Astrocyte (in vitro differentiated cells and primary cell): ENCODE results near the gene HMX2.
A peak's percentile ranks its signal among the peaks of the same experiment; 100 is the strongest.

Source experiments
- EZH2 ChIP-seq: IDR thresholded peaks from 2 replicates; pipeline ENCODE4 v1.6.1; 2012; ENCODE audit warnings: mild to moderate bottlenecking, low read length, inconsistent platforms; ENCODE audit not compliant: insufficient read depth
- TF ChIP-seq, protein P1 (sequence below): IDR thresholded peaks from 2 replicates; pipeline ENCODE4 v1.5.1; 2011; ENCODE audit warnings: low read depth, mild to moderate bottlenecking, inconsistent platforms, low read length, moderate library complexity; ENCODE audit not compliant: insufficient read depth

DNA sequence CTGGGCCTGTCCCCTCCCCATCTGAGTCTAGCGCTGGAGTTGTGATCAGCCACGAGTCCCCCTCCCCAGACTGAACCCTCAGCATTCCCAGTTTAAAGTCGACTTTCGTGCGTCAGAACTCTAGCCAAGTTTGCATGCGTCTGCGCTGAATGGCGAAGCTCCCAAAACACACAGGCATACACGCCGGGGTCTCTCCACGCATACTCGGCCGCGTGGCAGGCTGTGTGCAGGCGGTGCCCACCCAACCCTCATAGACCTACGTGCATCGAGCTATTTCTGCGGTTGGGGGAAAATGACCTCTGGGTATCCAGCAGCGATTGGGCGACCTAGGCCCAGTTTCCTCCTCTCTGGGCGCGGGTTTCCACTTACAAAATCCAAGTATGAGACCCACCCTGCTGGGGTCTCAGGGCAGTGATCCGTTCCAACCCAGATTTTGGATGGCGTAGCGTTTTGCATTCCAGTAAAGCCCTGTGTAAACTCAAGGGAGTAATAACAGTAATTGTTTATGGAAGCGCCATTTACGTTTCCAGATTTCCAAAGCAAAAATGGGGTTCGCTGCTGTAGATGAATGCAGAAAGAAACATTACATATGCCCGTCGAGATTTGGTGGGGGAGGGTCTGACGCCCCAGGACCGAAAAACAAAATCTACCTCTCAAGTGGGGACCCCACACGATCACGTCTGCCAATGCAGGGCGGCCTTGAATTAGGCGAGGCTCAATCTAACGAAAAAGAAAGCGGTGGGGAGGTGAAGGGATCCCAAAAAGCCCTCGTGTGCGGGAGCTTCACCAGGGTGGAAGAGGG lies 14.2 kb upstream of the HMX2 start:
- peak; percentile 11 for TF ChIP-seq EZH2
- TF ChIP-seq, protein P1, sequence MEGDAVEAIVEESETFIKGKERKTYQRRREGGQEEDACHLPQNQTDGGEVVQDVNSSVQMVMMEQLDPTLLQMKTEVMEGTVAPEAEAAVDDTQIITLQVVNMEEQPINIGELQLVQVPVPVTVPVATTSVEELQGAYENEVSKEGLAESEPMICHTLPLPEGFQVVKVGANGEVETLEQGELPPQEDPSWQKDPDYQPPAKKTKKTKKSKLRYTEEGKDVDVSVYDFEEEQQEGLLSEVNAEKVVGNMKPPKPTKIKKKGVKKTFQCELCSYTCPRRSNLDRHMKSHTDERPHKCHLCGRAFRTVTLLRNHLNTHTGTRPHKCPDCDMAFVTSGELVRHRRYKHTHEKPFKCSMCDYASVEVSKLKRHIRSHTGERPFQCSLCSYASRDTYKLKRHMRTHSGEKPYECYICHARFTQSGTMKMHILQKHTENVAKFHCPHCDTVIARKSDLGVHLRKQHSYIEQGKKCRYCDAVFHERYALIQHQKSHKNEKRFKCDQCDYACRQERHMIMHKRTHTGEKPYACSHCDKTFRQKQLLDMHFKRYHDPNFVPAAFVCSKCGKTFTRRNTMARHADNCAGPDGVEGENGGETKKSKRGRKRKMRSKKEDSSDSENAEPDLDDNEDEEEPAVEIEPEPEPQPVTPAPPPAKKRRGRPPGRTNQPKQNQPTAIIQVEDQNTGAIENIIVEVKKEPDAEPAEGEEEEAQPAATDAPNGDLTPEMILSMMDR, result no peak
